Activated naive CD4-positive, alpha-beta T cell treated with anti-CD3 and anti-CD28 coated beads, Interleukin-2, amount 50 U/mL, for 24 hours (primary cell): Measurements from ENCODE around the gene CT45A7.
"Not testable (repeated sequence)": the region's sequence is repeated elsewhere in the genome, so short reads cannot be mapped to it uniquely, and the experiment has no call there.

Experiments
- H3K27ac Mint-ChIP-seq: one replicate; pipeline ENCODE4 v1.8.0; 2021; ENCODE audit warnings: mild to moderate bottlenecking, mixed read lengths
- H3K27me3 Mint-ChIP-seq: one replicate; pipeline ENCODE4 v1.8.0; 2021; ENCODE audit warnings: mixed read lengths
- H3K36me3 Mint-ChIP-seq: one replicate; pipeline ENCODE4 v1.8.0; 2021; ENCODE audit warnings: mixed read lengths
- H3K4me1 Mint-ChIP-seq: one replicate; pipeline ENCODE4 v1.8.0; 2021; ENCODE audit warnings: mixed read lengths
- H3K4me3 Mint-ChIP-seq: one replicate; pipeline ENCODE4 v1.8.0; 2021; ENCODE audit warnings: mild to moderate bottlenecking, mixed read lengths
- H3K9me3 Mint-ChIP-seq: one replicate; pipeline ENCODE4 v1.8.0; 2021; ENCODE audit warnings: mixed read lengths

Gene CT45A7

DNA sequence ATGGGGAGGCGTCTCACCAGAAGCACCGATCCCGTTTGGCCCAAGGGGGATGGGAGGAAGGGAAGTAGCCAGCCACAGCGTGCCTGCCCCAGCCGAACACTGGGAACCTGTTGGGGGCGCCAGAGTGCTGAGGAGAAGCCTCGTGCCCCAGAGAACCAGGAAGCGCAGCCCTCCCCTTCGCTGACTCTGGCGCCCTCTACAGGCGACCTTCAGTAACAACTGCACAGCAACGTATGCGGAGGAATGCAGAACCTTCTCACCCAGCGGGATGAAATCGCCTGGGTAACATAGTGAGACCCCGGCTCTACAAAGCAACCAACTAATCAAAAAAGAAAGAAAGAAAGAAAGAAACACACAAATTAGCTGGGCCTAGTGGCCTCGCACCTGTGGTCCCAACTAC lies at the start of gene CT45A7:
TSS of gene CT45A7 (minus strand) at position 101 of the 400 bp plus-strand sequence. CDS start 3,747 bp downstream, outside the sequence.
- not testable (repeated sequence) for H3K4me1 Mint-ChIP-seq, H3K27ac Mint-ChIP-seq, H3K36me3 Mint-ChIP-seq, H3K9me3 Mint-ChIP-seq, H3K27me3 Mint-ChIP-seq, H3K4me3 Mint-ChIP-seq

GRCh38 chrX:135882741-135883140 lies 45.7 kb upstream of the CT45A7 start:
- H3K9me3 Mint-ChIP-seq, H3K27me3 Mint-ChIP-seq, H3K4me3 Mint-ChIP-seq, H3K27ac Mint-ChIP-seq, H3K4me1 Mint-ChIP-seq, H3K36me3 Mint-ChIP-seq: not testable (repeated sequence)

GRCh38 chrX:135871712-135872111 lies 34.6 kb upstream of the CT45A7 start, which contains the start of gene CT45A9:
Gene CT45A9 (minus strand): TSS chrX:135871812. CDS start chrX:135868061, 3,751 bp downstream.
- H3K27me3 Mint-ChIP-seq, H3K4me1 Mint-ChIP-seq, H3K4me3 Mint-ChIP-seq, H3K9me3 Mint-ChIP-seq, H3K36me3 Mint-ChIP-seq, H3K27ac Mint-ChIP-seq: not testable (repeated sequence)

- H3K4me1 Mint-ChIP-seq, H3K36me3 Mint-ChIP-seq, H3K9me3 Mint-ChIP-seq, H3K27ac Mint-ChIP-seq, H3K4me3 Mint-ChIP-seq, H3K27me3 Mint-ChIP-seq: not testable (repeated sequence)
Measured at GRCh38 chrX:135854438-135854837, 17.4 kb upstream of the CT45A7 start, which contains the start of gene CT45A8. Gene CT45A8 (minus strand): TSS chrX:135854538. CDS start chrX:135850783, 3,755 bp downstream.

DNA sequence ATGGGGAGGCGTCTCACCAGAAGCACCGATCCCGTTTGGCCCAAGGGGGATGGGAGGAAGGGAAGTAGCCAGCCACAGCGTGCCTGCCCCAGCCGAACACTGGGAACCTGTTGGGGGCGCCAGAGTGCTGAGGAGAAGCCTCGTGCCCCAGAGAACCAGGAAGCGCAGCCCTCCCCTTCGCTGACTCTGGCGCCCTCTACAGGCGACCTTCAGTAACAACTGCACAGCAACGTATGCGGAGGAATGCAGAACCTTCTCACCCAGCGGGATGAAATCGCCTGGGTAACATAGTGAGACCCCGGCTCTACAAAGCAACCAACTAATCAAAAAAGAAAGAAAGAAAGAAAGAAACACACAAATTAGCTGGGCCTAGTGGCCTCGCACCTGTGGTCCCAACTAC lies 17.2 kb downstream of the CT45A7 start, which contains the start of gene CT45A2:
TSS of gene CT45A2 (minus strand) at position 101 of the 400 bp plus-strand sequence. CDS start 3,747 bp downstream, outside the sequence.
- not testable (repeated sequence) for H3K4me3 Mint-ChIP-seq, H3K36me3 Mint-ChIP-seq, H3K4me1 Mint-ChIP-seq, H3K27ac Mint-ChIP-seq, H3K27me3 Mint-ChIP-seq, H3K9me3 Mint-ChIP-seq

GRCh38 chrX:135802687-135803086 lies 34.4 kb downstream of the CT45A7 start, which contains the start of gene CT45A6:
Gene CT45A6 (minus strand): TSS chrX:135802787. CDS start chrX:135798993, 3,794 bp downstream.
- not testable (repeated sequence) for H3K4me1 Mint-ChIP-seq, H3K9me3 Mint-ChIP-seq, H3K27me3 Mint-ChIP-seq, H3K36me3 Mint-ChIP-seq, H3K4me3 Mint-ChIP-seq, H3K27ac Mint-ChIP-seq

DNA sequence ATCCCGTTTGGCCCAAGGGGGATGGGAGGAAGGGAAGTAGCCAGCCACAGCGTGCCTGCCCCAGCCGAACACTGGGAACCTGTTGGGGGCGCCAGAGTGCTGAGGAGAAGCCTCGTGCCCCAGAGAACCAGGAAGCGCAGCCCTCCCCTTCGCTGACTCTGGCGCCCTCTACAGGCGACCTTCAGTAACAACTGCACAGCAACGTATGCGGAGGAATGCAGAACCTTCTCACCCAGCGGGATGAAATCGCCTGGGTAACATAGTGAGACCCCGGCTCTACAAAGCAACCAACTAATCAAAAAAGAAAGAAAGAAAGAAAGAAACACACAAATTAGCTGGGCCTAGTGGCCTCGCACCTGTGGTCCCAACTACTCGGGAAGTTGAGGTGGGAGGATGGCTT lies 51.7 kb downstream of the CT45A7 start, which contains the start of gene CT45A5:
TSS of gene CT45A5 (minus strand) at position 101 of the 400 bp plus-strand sequence. CDS start 3,774 bp downstream, outside the sequence.
- H3K27me3 Mint-ChIP-seq, H3K4me3 Mint-ChIP-seq, H3K27ac Mint-ChIP-seq, H3K36me3 Mint-ChIP-seq, H3K4me1 Mint-ChIP-seq, H3K9me3 Mint-ChIP-seq: not testable (repeated sequence)
